ENCODE data around the gene NCK2.

Gene NCK2

GRCh38 chr2:105737980-105738657, 6.6 kb upstream of the NCK2 start:
- DNase-seq = peak; percentile 33

- DNase-seq = no peak
Observed at GRCh38 chr2:105738658-105739241, 6.0 kb upstream of the NCK2 start.

GRCh38 chr2:105739426-105739825, 5.3 kb upstream of the NCK2 start:
- peak; percentile 33 for DNase-seq

- no peak for DNase-seq
Observed at GRCh38 chr2:105739944-105740530, 4.7 kb upstream of the NCK2 start.

- no peak for DNase-seq
Observed at GRCh38 chr2:105741174-105741573, 3.5 kb upstream of the NCK2 start.

- DNase-seq = no peak
Observed at GRCh38 chr2:105741617-105742016, 3.1 kb upstream of the NCK2 start.

- DNase-seq = peak; percentile 77
Observed at GRCh38 chr2:105744091-105744908, 412 bp upstream of the NCK2 start.

- peak; percentile 87 for DNase-seq
Observed at GRCh38 chr2:105746177-105747080, 1.7 kb downstream of the NCK2 start.

- DNase-seq = no peak
Observed at GRCh38 chr2:105747254-105747894, 2.7 kb downstream of the NCK2 start.

GRCh38 chr2:105747991-105748390, 3.3 kb downstream of the NCK2 start:
- peak; percentile 30 for DNase-seq

- peak; percentile 29 for DNase-seq
Observed at GRCh38 chr2:105748566-105748965, 3.9 kb downstream of the NCK2 start.

- DNase-seq = peak; percentile 66
Observed at GRCh38 chr2:105749583-105750400, 5.1 kb downstream of the NCK2 start.

GRCh38 chr2:105750735-105751134, 6.0 kb downstream of the NCK2 start:
- peak; percentile 44 for DNase-seq

- DNase-seq = no peak
Observed at GRCh38 chr2:105751272-105751671, 6.6 kb downstream of the NCK2 start.

- DNase-seq = no peak
Observed at GRCh38 chr2:105752691-105753358, 8.1 kb downstream of the NCK2 start.

GRCh38 chr2:105753380-105753779, 8.7 kb downstream of the NCK2 start:
- DNase-seq = no peak

- peak; percentile 70 for DNase-seq
Observed at GRCh38 chr2:105754011-105754410, 9.3 kb downstream of the NCK2 start.

- no peak for DNase-seq
Observed at GRCh38 chr2:105754994-105755393, 10.3 kb downstream of the NCK2 start.

GRCh38 chr2:105755895-105756294, 11.2 kb downstream of the NCK2 start:
- peak; percentile 30 for DNase-seq

GRCh38 chr2:105756435-105756834, 11.7 kb downstream of the NCK2 start:
- no peak for DNase-seq

All from CD4-positive, alpha-beta T cell treated with Interleukin-6 for 4 hours (primary cell).